SK-N-SH (cell line): Measurements from ENCODE around the gene GIPC2. TPM values are rescaled to one million over a fixed set of nuclear protein-coding genes. Genes with fewer than 3 reads are reported as not detected.
A peak's percentile ranks its signal among the peaks of the same experiment; 100 is the strongest.

Experiments used
- CTCF ChIA-PET: fragments of 300-600, 350-600 bp; formaldehyde crosslinking; extraction: SDS; loops from one replicate; lab custom pipeline; 2021; lab: Yijun Ruan, JAX
- POLR2A ChIA-PET: fragments of 350-600 bp; sonication (Branson Sonifier 250); formaldehyde crosslinking; extraction: SDS; loops from one replicate; lab custom pipeline; 2020; ENCODE audit warnings: antibody characterized with exemption, inconsistent platforms; lab: Yijun Ruan, JAX
- DNase-seq: peaks from one replicate; pipeline ENCODE4 v3.0.0; 2012
- H2AFZ ChIP-seq: fragments of 200-600 bp; sonication (generic); 2 replicates; pipeline ENCODE4 v1.8.1; 2016; ENCODE audit warnings: antibody characterized with exemption, mild to moderate bottlenecking, low read depth
- H3F3A ChIP-seq: fragments of 200-600 bp; sonication (generic); replicated peaks from 2 replicates; pipeline ENCODE3; 2016; ENCODE audit warnings: antibody characterized with exemption, mild to moderate bottlenecking; ENCODE audit not compliant: insufficient read depth
- H3K27ac ChIP-seq, 2 experiments: fragments of 200-500 bp in 1 of 2; fragments of 200-600 bp in 1 of 2; sonication (Bioruptor generic) in 1 of 2; sonication (generic), shearing (Covaris generic) in 1 of 2; 2 replicates each; pipeline versions ENCODE4 v1.5.1 to v1.6.1; 2014 to 2016; ENCODE audit warnings: low read depth in 2 of 2, inconsistent platforms in 1 of 2, low read length in 1 of 2, mild to moderate bottlenecking in 1 of 2, mixed read lengths in 1 of 2
- H3K27me3 ChIP-seq: fragments of 200-600 bp; sonication (generic), shearing (Covaris generic); 2 replicates; pipeline ENCODE4 v1.6.1; 2016; ENCODE audit warnings: mixed run types; ENCODE audit not compliant: insufficient read depth
- H3K36me3 ChIP-seq, 2 experiments: fragments of 200-500 bp in 1 of 2; fragments of 200-600 bp in 1 of 2; sonication (Bioruptor generic) in 1 of 2; sonication (generic) in 1 of 2; replicated peaks in 1 of 2; 2 replicates each; pipeline versions ENCODE3 to v1.5.1; 2014 to 2016; ENCODE audit warnings: low read length in 1 of 2, mild to moderate bottlenecking in 1 of 2; ENCODE audit not compliant: insufficient read depth in 2 of 2, control insufficient read depth in 1 of 2
- H3K4me1 ChIP-seq, 2 experiments: fragments of 200-500 bp in 1 of 2; fragments of 200-600 bp in 1 of 2; sonication (Bioruptor generic) in 1 of 2; sonication (generic), shearing (Covaris generic) in 1 of 2; 2 replicates each; pipeline versions ENCODE4 v1.5.1 to v1.6.1; 2014 to 2016; ENCODE audit warnings: low read depth in 1 of 2, low read length in 1 of 2, mixed run types in 1 of 2; ENCODE audit not compliant: insufficient read depth in 2 of 2, control insufficient read depth in 1 of 2
- H3K4me2 ChIP-seq: fragments of 200-600 bp; sonication (generic), shearing (Covaris generic); 2 replicates; pipeline ENCODE4 v1.6.1; 2017; ENCODE audit warnings: mixed run types
- H3K4me3 ChIP-seq, 2 experiments: fragments of 200-500 bp in 1 of 2; fragments of 200-600 bp in 1 of 2; sonication (Bioruptor generic) in 1 of 2; sonication (generic), shearing (Covaris generic) in 1 of 2; 2 replicates each; pipeline versions ENCODE4 v1.5.1 to v1.8.1; 2014 to 2016; ENCODE audit warnings: low read depth in 2 of 2, inconsistent platforms in 1 of 2, low read length in 1 of 2, mild to moderate bottlenecking in 1 of 2, mixed read lengths in 1 of 2, moderate library complexity in 1 of 2
- H3K79me2 ChIP-seq: fragments of 200-600 bp; sonication (generic); 2 replicates; pipeline ENCODE4 v1.8.1; 2017; ENCODE audit warnings: mild to moderate bottlenecking; ENCODE audit not compliant: insufficient read depth
- H3K9ac ChIP-seq: fragments of 200-600 bp; sonication (generic); 2 replicates; pipeline ENCODE4 v1.6.1; 2017; ENCODE audit warnings: mixed run types
- H3K9me2 ChIP-seq: fragments of 200-600 bp; sonication (generic); 2 replicates; pipeline ENCODE4 v1.6.1; 2017; ENCODE audit warnings: mixed run types
- H3K9me3 ChIP-seq: fragments of 200-600 bp; sonication (generic); 2 replicates; pipeline ENCODE4 v1.6.1; 2017; ENCODE audit warnings: mixed run types, mild to moderate bottlenecking, moderate library complexity
- H4K20me1 ChIP-seq: fragments of 200-600 bp; sonication (generic); 2 replicates; pipeline ENCODE4 v1.6.1; 2017; ENCODE audit warnings: mild to moderate bottlenecking, mixed run types; ENCODE audit not compliant: insufficient read depth
- ELF1 ChIP-seq: IDR thresholded peaks from 2 replicates; pipeline ENCODE4 v1.4.0; 2012
- FOSL2 ChIP-seq: IDR thresholded peaks from 2 replicates; pipeline ENCODE4 v1.4.0; 2012; ENCODE audit warnings: low read depth, mild to moderate bottlenecking, moderate library complexity, borderline replicate concordance
- GATA2 ChIP-seq: sonication (generic); formaldehyde crosslinking; IDR thresholded peaks from 2 replicates; pipeline ENCODE4 v1.5.0; 2020; ENCODE audit warnings: mild to moderate bottlenecking, missing genetic modification reagents
- JUND ChIP-seq: IDR thresholded peaks from 2 replicates; pipeline ENCODE4 v1.4.0; 2012
- MXI1 ChIP-seq: IDR thresholded peaks from 2 replicates; pipeline ENCODE4 v1.6.1; 2012; ENCODE audit warnings: mild to moderate bottlenecking, low read depth, low read length, improper control_type of control experiment
- NFIC ChIP-seq: IDR thresholded peaks from 2 replicates; pipeline ENCODE4 v1.4.0; 2012; ENCODE audit warnings: borderline replicate concordance
- NRF1 ChIP-seq: IDR thresholded peaks from 2 replicates; pipeline ENCODE4 v1.6.1; 2012; ENCODE audit warnings: low read depth, mild to moderate bottlenecking, low read length
- RAD21 ChIP-seq: IDR thresholded peaks from 2 replicates; pipeline ENCODE4 v1.6.1; 2012; ENCODE audit warnings: mild to moderate bottlenecking, low read length
- RCOR1 ChIP-seq: fragments of 150-350 bp; IDR thresholded peaks from 2 replicates; pipeline ENCODE4 v1.6.1; 2017; ENCODE audit warnings: antibody characterized with exemption, low read length
- RFX5 ChIP-seq: IDR thresholded peaks from 2 replicates; pipeline ENCODE4 v1.6.1; 2012; ENCODE audit warnings: mild to moderate bottlenecking, improper control_type of control experiment, low read length
- TAF1 ChIP-seq: IDR thresholded peaks from 2 replicates; pipeline ENCODE4 v1.6.1; 2012; ENCODE audit warnings: low read depth, mild to moderate bottlenecking, low read length, moderate library complexity, borderline replicate concordance
- TEAD4 ChIP-seq: IDR thresholded peaks from 2 replicates; pipeline ENCODE4 v1.4.0; 2012; ENCODE audit warnings: mild to moderate bottlenecking, borderline replicate concordance; ENCODE audit not compliant: insufficient read depth
- polyA plus RNA-seq, 3 experiments: library from polyadenylated mRNA; depleted of rRNA; stranded (reverse); fragments of >200 nt; gene quantifications; 2 replicates each; pipeline ENCODE4 v1.2.3, GENCODE V29; 2012
- TF ChIP-seq, protein P1 (sequence below): fragments of 150-350 bp; IDR thresholded peaks from 2 replicates; pipeline ENCODE4 v1.6.1; 2016; ENCODE audit warnings: mild to moderate bottlenecking, low read depth, low read length
- TF ChIP-seq, protein P2 (sequence below): IDR thresholded peaks from 2 replicates; pipeline ENCODE4; 2012
- TF ChIP-seq, protein P3 (sequence below): fragments of 200-600 bp; sonication (generic); IDR thresholded peaks from 2 replicates; pipeline ENCODE4 v1.6.1; 2017; ENCODE audit warnings: antibody characterized with exemption, mild to moderate bottlenecking, moderate library complexity
- TF ChIP-seq, protein P4 (sequence below): IDR thresholded peaks from 2 replicates; pipeline ENCODE4 v1.4.0; 2012; ENCODE audit warnings: low read depth, borderline replicate concordance
- TF ChIP-seq, protein P5 (sequence below): IDR thresholded peaks from 2 replicates; pipeline ENCODE4 v1.4.0; 2012; ENCODE audit warnings: low read depth
- TF ChIP-seq, protein P6 (sequence below): IDR thresholded peaks from 2 replicates; pipeline ENCODE4 v1.4.0; 2012; ENCODE audit warnings: low read depth, borderline replicate concordance

The GIPC2 gene
- polyA plus RNA-seq, 1 of the 3 experiments (the other 2 are of a cell fraction) = 0.02 TPM

DNA sequence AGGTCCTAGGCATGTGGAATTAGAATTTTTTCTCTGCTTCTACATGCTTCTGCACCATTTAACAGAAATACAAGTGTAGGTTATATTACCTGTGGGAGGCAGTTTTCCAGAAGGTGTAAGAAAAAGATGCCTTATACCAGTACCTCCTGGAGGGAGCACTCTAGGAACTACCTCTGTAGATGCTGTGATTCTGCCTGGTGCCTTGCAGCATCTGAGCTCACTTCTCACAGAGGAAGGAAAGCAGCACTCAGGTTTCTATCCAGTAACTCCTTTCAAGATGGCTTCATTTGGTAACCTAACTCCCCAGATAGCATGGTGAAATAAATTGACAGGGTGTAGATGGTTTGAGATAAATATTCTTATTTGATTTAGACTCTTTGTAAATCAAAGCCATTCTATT is 50.3 kb downstream of the GIPC2 start:
- CTCF ChIA-PET = interaction anchor here (1.1 kb wide), 1 partner anchor 19 kb away, joined by 3 read pairs; no protein-coding TSS in a partner anchor
- Histone ChIP-seq H3K9me2 (no peaks in the 10 kb centered on the region), H3F3A (peaks cover 24% of the 10 kb centered on the region), H3K79me2 (no peaks in the 10 kb centered on the region), H3K36me3 (no peaks in the 10 kb centered on the region), H3K27me3 (no peaks in the 10 kb centered on the region), H2AFZ (peak overlapping the region; percentile 30), H3K4me1 (peaks cover 0 to 19% of the 10 kb centered on the region in 2 experiments; a peak in 1 of 4 replicates), H3K4me2 (peak overlapping the region; percentile 48), H3K9me3 (no peaks in the 10 kb centered on the region), H4K20me1 (no peaks in the 10 kb centered on the region), H3K27ac (peak overlapping the region in 1 of 2 experiments; percentile 89; a peak in 3 of 4 replicates), H3K4me3 (no peak overlapping the region), H3K9ac (peak overlapping the region; percentile 66)
- POLR2A ChIA-PET = no interaction called here
- DNase-seq = no peak
- TF ChIP-seq FOSL2 (no peak), TEAD4 (no peak), RCOR1 (no peak), ELF1 (no peak), JUND (no peak), RAD21 (no peak), RFX5 (no peak), TAF1 (no peak), MXI1 (no peak), NRF1 (no peak), GATA2 (CRISPR knock-in tag) (no peak), NFIC (no peak)
- TF ChIP-seq, protein P1, sequence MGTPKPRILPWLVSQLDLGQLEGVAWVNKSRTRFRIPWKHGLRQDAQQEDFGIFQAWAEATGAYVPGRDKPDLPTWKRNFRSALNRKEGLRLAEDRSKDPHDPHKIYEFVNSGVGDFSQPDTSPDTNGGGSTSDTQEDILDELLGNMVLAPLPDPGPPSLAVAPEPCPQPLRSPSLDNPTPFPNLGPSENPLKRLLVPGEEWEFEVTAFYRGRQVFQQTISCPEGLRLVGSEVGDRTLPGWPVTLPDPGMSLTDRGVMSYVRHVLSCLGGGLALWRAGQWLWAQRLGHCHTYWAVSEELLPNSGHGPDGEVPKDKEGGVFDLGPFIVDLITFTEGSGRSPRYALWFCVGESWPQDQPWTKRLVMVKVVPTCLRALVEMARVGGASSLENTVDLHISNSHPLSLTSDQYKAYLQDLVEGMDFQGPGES = no peak
- TF ChIP-seq, protein P2, sequence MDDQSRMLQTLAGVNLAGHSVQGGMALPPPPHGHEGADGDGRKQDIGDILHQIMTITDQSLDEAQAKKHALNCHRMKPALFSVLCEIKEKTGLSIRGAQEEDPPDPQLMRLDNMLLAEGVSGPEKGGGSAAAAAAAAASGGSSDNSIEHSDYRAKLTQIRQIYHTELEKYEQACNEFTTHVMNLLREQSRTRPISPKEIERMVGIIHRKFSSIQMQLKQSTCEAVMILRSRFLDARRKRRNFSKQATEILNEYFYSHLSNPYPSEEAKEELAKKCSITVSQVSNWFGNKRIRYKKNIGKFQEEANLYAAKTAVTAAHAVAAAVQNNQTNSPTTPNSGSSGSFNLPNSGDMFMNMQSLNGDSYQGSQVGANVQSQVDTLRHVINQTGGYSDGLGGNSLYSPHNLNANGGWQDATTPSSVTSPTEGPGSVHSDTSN = no peak
- TF ChIP-seq, protein P3, sequence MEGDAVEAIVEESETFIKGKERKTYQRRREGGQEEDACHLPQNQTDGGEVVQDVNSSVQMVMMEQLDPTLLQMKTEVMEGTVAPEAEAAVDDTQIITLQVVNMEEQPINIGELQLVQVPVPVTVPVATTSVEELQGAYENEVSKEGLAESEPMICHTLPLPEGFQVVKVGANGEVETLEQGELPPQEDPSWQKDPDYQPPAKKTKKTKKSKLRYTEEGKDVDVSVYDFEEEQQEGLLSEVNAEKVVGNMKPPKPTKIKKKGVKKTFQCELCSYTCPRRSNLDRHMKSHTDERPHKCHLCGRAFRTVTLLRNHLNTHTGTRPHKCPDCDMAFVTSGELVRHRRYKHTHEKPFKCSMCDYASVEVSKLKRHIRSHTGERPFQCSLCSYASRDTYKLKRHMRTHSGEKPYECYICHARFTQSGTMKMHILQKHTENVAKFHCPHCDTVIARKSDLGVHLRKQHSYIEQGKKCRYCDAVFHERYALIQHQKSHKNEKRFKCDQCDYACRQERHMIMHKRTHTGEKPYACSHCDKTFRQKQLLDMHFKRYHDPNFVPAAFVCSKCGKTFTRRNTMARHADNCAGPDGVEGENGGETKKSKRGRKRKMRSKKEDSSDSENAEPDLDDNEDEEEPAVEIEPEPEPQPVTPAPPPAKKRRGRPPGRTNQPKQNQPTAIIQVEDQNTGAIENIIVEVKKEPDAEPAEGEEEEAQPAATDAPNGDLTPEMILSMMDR = no peak
- TF ChIP-seq, protein P4, sequence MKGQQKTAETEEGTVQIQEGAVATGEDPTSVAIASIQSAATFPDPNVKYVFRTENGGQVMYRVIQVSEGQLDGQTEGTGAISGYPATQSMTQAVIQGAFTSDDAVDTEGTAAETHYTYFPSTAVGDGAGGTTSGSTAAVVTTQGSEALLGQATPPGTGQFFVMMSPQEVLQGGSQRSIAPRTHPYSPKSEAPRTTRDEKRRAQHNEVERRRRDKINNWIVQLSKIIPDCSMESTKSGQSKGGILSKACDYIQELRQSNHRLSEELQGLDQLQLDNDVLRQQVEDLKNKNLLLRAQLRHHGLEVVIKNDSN = no peak
- TF ChIP-seq, protein P5, sequence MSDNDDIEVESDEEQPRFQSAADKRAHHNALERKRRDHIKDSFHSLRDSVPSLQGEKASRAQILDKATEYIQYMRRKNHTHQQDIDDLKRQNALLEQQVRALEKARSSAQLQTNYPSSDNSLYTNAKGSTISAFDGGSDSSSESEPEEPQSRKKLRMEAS = no peak
- TF ChIP-seq, protein P6, sequence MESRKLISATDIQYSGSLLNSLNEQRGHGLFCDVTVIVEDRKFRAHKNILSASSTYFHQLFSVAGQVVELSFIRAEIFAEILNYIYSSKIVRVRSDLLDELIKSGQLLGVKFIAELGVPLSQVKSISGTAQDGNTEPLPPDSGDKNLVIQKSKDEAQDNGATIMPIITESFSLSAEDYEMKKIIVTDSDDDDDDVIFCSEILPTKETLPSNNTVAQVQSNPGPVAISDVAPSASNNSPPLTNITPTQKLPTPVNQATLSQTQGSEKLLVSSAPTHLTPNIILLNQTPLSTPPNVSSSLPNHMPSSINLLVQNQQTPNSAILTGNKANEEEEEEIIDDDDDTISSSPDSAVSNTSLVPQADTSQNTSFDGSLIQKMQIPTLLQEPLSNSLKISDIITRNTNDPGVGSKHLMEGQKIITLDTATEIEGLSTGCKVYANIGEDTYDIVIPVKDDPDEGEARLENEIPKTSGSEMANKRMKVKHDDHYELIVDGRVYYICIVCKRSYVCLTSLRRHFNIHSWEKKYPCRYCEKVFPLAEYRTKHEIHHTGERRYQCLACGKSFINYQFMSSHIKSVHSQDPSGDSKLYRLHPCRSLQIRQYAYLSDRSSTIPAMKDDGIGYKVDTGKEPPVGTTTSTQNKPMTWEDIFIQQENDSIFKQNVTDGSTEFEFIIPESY = no peak
